Measurements from ENCODE around the gene VMP1.

- TF ChIP-seq CTCF (tag by site-specific recombination; IDR thresholded peaks at IDR 0.05) = no peak
- TF ChIP-seq PBX3 (CRISPR knock-in tag; IDR thresholded peaks at IDR 0.05) = no peak
- TF ChIP-seq PRDM10 (tag by site-specific recombination; IDR thresholded peaks at IDR 0.05) = no peak
- no peak for TF ChIP-seq ZFHX2 (tag by site-specific recombination; conservative IDR thresholded peaks at IDR 0.05)
- TF ChIP-seq ZNF239 (tag by site-specific recombination; IDR thresholded peaks at IDR 0.05) = no peak
- no peak for TF ChIP-seq ZNF664 (tag by site-specific recombination; IDR thresholded peaks at IDR 0.05)
- no peak for TF ChIP-seq KLF7 (tag by site-specific recombination; IDR thresholded peaks at IDR 0.05; ENCODE audit: borderline replicate concordance)
- TF ChIP-seq ZNF426 (tag by site-specific recombination; IDR thresholded peaks at IDR 0.05) = no peak
Measured at GRCh38 chr17:59693582-59693981, 13.9 kb upstream of the VMP1 start.
